ENCODE results near the gene IL18BP. TPM values are rescaled to one million over a fixed set of nuclear protein-coding genes. Genes with fewer than 3 reads are reported as not detected.

The IL18BP gene
- total and polyA plus RNA-seq, 9 of the 15 experiments (the other 6 are each of a cell fraction or from before 2014, with no cell fraction given), result 0.34 to 9.4 (median 3.2) TPM

GRCh38 chr11:71962428-71963038, 36.2 kb upstream of the IL18BP start:
- DNase-seq (ENCODE audit: extremely low read depth in 1 of 4, low spot score in 3 of 4) (peak in 1 of 4 experiments; percentile 18), FAIRE-seq (no peak), ATAC-seq (no peak)
- intact Hi-C loops (cut with micrococcal nuclease), result no loop called here
- H3K4me1 ChIP-seq (replicated peaks in 1 of 2; ENCODE audit: control insufficient read depth in 2 of 2, insufficient read depth in 2 of 2, low read length in 2 of 2), result peaks cover 3 to 4% of the 10 kb centered on the region in 2 experiments; a peak in 3 of 5 replicates
- H3K4me2 ChIP-seq (ENCODE audit: insufficient read depth, low read length), result no peak overlapping the region
- H3K27me3 ChIP-seq (ENCODE audit: control insufficient read depth in 2 of 2, insufficient read depth in 2 of 2, low read length in 2 of 2), result no peaks in the 10 kb centered on the region
- ChIA-PET POLR2A (no interaction called here), CTCF (ENCODE audit: low intra/inter-chr PET ratio) (interaction anchor here (0.7 kb wide), 1 partner anchor 596 kb away, joined by 3 read pairs; no protein-coding TSS in a partner anchor)
- H4K20me1 ChIP-seq (replicated peaks; ENCODE audit: control insufficient read depth, insufficient read depth, low read length), result no peaks in the 10 kb centered on the region
- H3K9me3 ChIP-seq (replicated peaks; ENCODE audit: control insufficient read depth, insufficient read depth, low read depth, low read length), result no peaks in the 10 kb centered on the region
- H3K4me3 ChIP-seq, result no peak overlapping the region
- in situ Hi-C loops (cut with MboI), result no loop called here
- no TSS peak for BruUV-seq (replicated peaks)
- 0 out of 4 replicates have a peak overlapping the region, but pooled peaks of 1 of the 2 experiments have one; percentile 11 for H3K9ac ChIP-seq (ENCODE audit: insufficient read depth in 1 of 2, low read depth in 2 of 2, low read length in 2 of 2)
- H3K27ac ChIP-seq (ENCODE audit: extremely low read depth, low read depth, low read length), result peak overlapping the region; percentile 47
- no peak overlapping the region for H2AFZ ChIP-seq (ENCODE audit: low read depth, low read length)
- H3K9me1 ChIP-seq (ENCODE audit: control insufficient read depth, insufficient read depth, low read length), result no peaks in the 10 kb centered on the region
- 8% methylated on average over 2 of the region's 2 CpGs for WGBS (ENCODE audit: insufficient coverage, low coverage, missing lambda C conversion rate)
- H3K36me3 ChIP-seq (ENCODE audit: control insufficient read depth, insufficient read depth, low read length), result peaks cover 54% of the 10 kb centered on the region
- peaks cover 6% of the 10 kb centered on the region; the same call in 1 of the 3 replicates for H3K79me2 ChIP-seq (ENCODE audit: control insufficient read depth, insufficient read depth, low read length)
- TF ChIP-seq SNRNP70 (optimal IDR thresholded peaks at IDR 0.05; ENCODE audit: low read depth, low read length) (no peak), NFE2L1 (tag; IDR thresholded peaks at IDR 0.05; ENCODE audit: borderline replicate concordance, low read depth) (peak; percentile 93), YY1 (IDR thresholded peaks at IDR 0.05; ENCODE audit: borderline replicate concordance in 1 of 3, control insufficient read depth in 1 of 3, extremely low read depth in 1 of 3, insufficient read depth in 3 of 3, insufficient read length in 1 of 3, insufficient replicate concordance in 2 of 3, low read depth in 1 of 3, low read length in 2 of 3) (no peak), ZNF75A (CRISPR knock-in tag; IDR thresholded peaks at IDR 0.05) (no peak), MIER1 (IDR thresholded peaks at IDR 0.05; ENCODE audit: low read depth) (no peak), KLF13 (tag; IDR thresholded peaks at IDR 0.05; ENCODE audit: borderline replicate concordance, low read depth) (no peak), FOXA1 (IDR thresholded peaks at IDR 0.05; ENCODE audit: borderline replicate concordance) (no peak), ZNF398 (CRISPR knock-in tag; IDR thresholded peaks at IDR 0.05) (no peak), ZNF592 (IDR thresholded peaks at IDR 0.05) (0 out of 2 replicates have a peak, but pooled peaks have one; percentile 15), ARID1B (IDR thresholded peaks at IDR 0.05) (peak; percentile 32; the same call in 1 of the 2 replicates), JUND (IDR thresholded peaks at IDR 0.05; ENCODE audit: borderline replicate concordance, low read depth, low read length) (no peak), JUND (tag; IDR thresholded peaks at IDR 0.05; ENCODE audit: borderline replicate concordance, low read depth, low read length) (peak; percentile 57; the same call in 1 of the 3 replicates), HCFC1 (IDR thresholded peaks at IDR 0.05; ENCODE audit: low read depth, low read length) (no peak)
- TF ChIP-seq, protein P1, sequence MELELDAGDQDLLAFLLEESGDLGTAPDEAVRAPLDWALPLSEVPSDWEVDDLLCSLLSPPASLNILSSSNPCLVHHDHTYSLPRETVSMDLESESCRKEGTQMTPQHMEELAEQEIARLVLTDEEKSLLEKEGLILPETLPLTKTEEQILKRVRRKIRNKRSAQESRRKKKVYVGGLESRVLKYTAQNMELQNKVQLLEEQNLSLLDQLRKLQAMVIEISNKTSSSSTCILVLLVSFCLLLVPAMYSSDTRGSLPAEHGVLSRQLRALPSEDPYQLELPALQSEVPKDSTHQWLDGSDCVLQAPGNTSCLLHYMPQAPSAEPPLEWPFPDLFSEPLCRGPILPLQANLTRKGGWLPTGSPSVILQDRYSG (tag; conservative IDR thresholded peaks at IDR 0.05; ENCODE audit: low read depth), result no peak
